Measurements from ENCODE around the gene AKT2.

DNA sequence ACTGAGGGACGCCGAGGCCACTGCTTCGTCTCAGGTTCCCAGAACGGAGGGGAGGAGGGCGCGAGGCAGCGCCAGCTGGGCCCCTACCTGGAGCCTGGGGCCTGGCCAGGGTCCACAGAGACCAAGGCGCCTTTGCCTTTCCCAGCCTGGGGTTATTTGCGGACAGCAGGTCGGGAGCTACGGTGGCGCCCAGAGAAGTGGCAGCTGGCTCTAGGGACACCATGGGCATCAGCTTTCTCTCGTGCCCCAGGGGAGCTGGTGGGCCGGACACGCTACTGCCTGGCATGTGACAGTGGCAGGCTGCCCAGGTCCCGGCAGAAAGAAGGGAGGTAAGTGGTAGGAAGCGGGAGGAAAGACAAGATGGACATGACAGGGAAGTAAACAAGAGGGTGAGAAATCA, 19.0 kb downstream of the AKT2 start:
- TF ChIP-seq, protein P1, sequence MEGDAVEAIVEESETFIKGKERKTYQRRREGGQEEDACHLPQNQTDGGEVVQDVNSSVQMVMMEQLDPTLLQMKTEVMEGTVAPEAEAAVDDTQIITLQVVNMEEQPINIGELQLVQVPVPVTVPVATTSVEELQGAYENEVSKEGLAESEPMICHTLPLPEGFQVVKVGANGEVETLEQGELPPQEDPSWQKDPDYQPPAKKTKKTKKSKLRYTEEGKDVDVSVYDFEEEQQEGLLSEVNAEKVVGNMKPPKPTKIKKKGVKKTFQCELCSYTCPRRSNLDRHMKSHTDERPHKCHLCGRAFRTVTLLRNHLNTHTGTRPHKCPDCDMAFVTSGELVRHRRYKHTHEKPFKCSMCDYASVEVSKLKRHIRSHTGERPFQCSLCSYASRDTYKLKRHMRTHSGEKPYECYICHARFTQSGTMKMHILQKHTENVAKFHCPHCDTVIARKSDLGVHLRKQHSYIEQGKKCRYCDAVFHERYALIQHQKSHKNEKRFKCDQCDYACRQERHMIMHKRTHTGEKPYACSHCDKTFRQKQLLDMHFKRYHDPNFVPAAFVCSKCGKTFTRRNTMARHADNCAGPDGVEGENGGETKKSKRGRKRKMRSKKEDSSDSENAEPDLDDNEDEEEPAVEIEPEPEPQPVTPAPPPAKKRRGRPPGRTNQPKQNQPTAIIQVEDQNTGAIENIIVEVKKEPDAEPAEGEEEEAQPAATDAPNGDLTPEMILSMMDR (IDR thresholded peaks at IDR 0.05), result no peak
- no peak for TF ChIP-seq POLR2AphosphoS5 (IDR thresholded peaks at IDR 0.05)
- no peak for TF ChIP-seq POLR2A (IDR thresholded peaks at IDR 0.05)

Data from transverse colon (tissue), 4 donors.